ENCODE measurements around the gene MALT1. TPM values are rescaled to one million over a fixed set of nuclear protein-coding genes. Genes with fewer than 3 reads are reported as not detected.
A peak's percentile ranks its signal among the peaks of the same experiment; 100 is the strongest.

MALT1 gene
- total RNA-seq, 1 experiment from 2014 or later: 24.2 TPM

GRCh38 chr18:58639237-58639636 lies 32.0 kb upstream of the MALT1 start:
- DNase-seq (no peak), ATAC-seq (no peak)
- Histone ChIP-seq H3K4me3 (ENCODE audit: low read length) (no peak overlapping the region), H3F3A (ENCODE audit: low read length, unreplicated experiment) (no peaks in the 10 kb centered on the region), H3K9me2 (replicated peaks; ENCODE audit: low read length) (no peaks in the 10 kb centered on the region), H3K9ac (ENCODE audit: low read length) (no peak overlapping the region), H3K27ac (ENCODE audit: low read length) (peak overlapping the region; percentile 44), H3K79me2 (ENCODE audit: low read length) (no peaks in the 10 kb centered on the region), H3K4me2 (ENCODE audit: low read length) (peak overlapping the region; percentile 23), H3K36me3 (ENCODE audit: low read depth, low read length) (no peaks in the 10 kb centered on the region), H3K4me1 (ENCODE audit: insufficient read depth, low read length) (peaks cover 38% of the 10 kb centered on the region), H2AFZ (ENCODE audit: low read length) (no peak overlapping the region), H3K27me3 (ENCODE audit: low read length) (no peaks in the 10 kb centered on the region), H3K9me3 (ENCODE audit: low read length) (no peaks in the 10 kb centered on the region), H4K20me1 (ENCODE audit: low read length) (no peaks in the 10 kb centered on the region)
- TF ChIP-seq CTCF (conservative IDR thresholded peaks at IDR 0.05; ENCODE audit: low read depth, low read length): no peak
- no peak for TF ChIP-seq EZH2 (IDR thresholded peaks at IDR 0.05; ENCODE audit: low read length, unreplicated experiment)
- no peak for TF ChIP-seq EZH2phosphoT487 (IDR thresholded peaks at IDR 0.05; ENCODE audit: borderline replicate concordance, low read length)
- intact Hi-C loops (cut with micrococcal nuclease): loop anchor here (1.0 kb wide), 1 partner anchor 31 kb away; no protein-coding TSS in a partner anchor
- ChIA-PET CTCF (no interaction called here), POLR2A (ENCODE audit: unreplicated experiment) (interaction anchor here (1.1 kb wide), 2 partner anchors 14 to 35 kb away, joined by 4 to 8 read pairs; no protein-coding TSS in a partner anchor)
- BruUV-seq (replicated peaks): no TSS peak

- DNase-seq (peak; percentile 82), ATAC-seq (peak; percentile 92)
- no peak overlapping the region for H3K9ac ChIP-seq (ENCODE audit: low read length)
- no peaks in the 10 kb centered on the region for H4K20me1 ChIP-seq (ENCODE audit: low read length)
- H3K36me3 ChIP-seq (ENCODE audit: low read depth, low read length): no peaks in the 10 kb centered on the region
- H3K4me1 ChIP-seq (ENCODE audit: insufficient read depth, low read length): peaks cover 38% of the 10 kb centered on the region
- no peaks in the 10 kb centered on the region for H3F3A ChIP-seq (ENCODE audit: low read length, unreplicated experiment)
- H3K4me2 ChIP-seq (ENCODE audit: low read length): peak overlapping the region; percentile 23
- BruUV-seq (replicated peaks): no TSS peak
- TF ChIP-seq EZH2phosphoT487 (IDR thresholded peaks at IDR 0.05; ENCODE audit: borderline replicate concordance, low read length) (no peak), EZH2 (IDR thresholded peaks at IDR 0.05; ENCODE audit: low read length, unreplicated experiment) (no peak), CTCF (conservative IDR thresholded peaks at IDR 0.05; ENCODE audit: low read depth, low read length) (no peak)
- peak overlapping the region; percentile 44 for H3K27ac ChIP-seq (ENCODE audit: low read length)
- no peaks in the 10 kb centered on the region for H3K9me3 ChIP-seq (ENCODE audit: low read length)
- no peak overlapping the region for H3K4me3 ChIP-seq (ENCODE audit: low read length)
- H2AFZ ChIP-seq (ENCODE audit: low read length): 0 out of 2 replicates have a peak overlapping the region, but pooled peaks have one; percentile 1
- no peaks in the 10 kb centered on the region for H3K27me3 ChIP-seq (ENCODE audit: low read length)
- H3K9me2 ChIP-seq (replicated peaks; ENCODE audit: low read length): no peaks in the 10 kb centered on the region
- POLR2A ChIA-PET (ENCODE audit: unreplicated experiment): interaction anchor here (1.1 kb wide), 2 partner anchors 15 to 35 kb away, joined by 4 to 8 read pairs; no protein-coding TSS in a partner anchor
- CTCF ChIA-PET: no interaction called here
- intact Hi-C loops (cut with micrococcal nuclease): loop anchor here (1.0 kb wide), 1 partner anchor 30 kb away; no protein-coding TSS in a partner anchor
- H3K79me2 ChIP-seq (ENCODE audit: low read length): no peaks in the 10 kb centered on the region
Measured at GRCh38 chr18:58639751-58640427, 31.4 kb upstream of the MALT1 start.

GRCh38 chr18:58640428-58640805 lies 30.8 kb upstream of the MALT1 start:
- CTCF ChIA-PET: no interaction called here
- no peaks in the 10 kb centered on the region for H3K36me3 ChIP-seq (ENCODE audit: low read depth, low read length)
- peak; percentile 4 for ATAC-seq
- H3K27me3 ChIP-seq (ENCODE audit: low read length): no peaks in the 10 kb centered on the region
- no peak for TF ChIP-seq EZH2 (IDR thresholded peaks at IDR 0.05; ENCODE audit: low read length, unreplicated experiment)
- TF ChIP-seq CTCF (conservative IDR thresholded peaks at IDR 0.05; ENCODE audit: low read depth, low read length): no peak
- no peak for TF ChIP-seq EZH2phosphoT487 (IDR thresholded peaks at IDR 0.05; ENCODE audit: borderline replicate concordance, low read length)
- peaks cover 36% of the 10 kb centered on the region for H3K4me1 ChIP-seq (ENCODE audit: insufficient read depth, low read length)
- no TSS peak for BruUV-seq (replicated peaks)
- no peaks in the 10 kb centered on the region for H3K9me3 ChIP-seq (ENCODE audit: low read length)
- POLR2A ChIA-PET (ENCODE audit: unreplicated experiment): interaction anchor here (1.1 kb wide), 2 partner anchors 15 to 34 kb away, joined by 4 to 8 read pairs; no protein-coding TSS in a partner anchor
- no peaks in the 10 kb centered on the region for H4K20me1 ChIP-seq (ENCODE audit: low read length)
- peak overlapping the region; percentile 23 for H3K4me2 ChIP-seq (ENCODE audit: low read length)
- no peak overlapping the region for H3K4me3 ChIP-seq (ENCODE audit: low read length)
- intact Hi-C loops (cut with micrococcal nuclease): no loop called here
- no peak overlapping the region for H2AFZ ChIP-seq (ENCODE audit: low read length)
- no peak for DNase-seq
- H3K79me2 ChIP-seq (ENCODE audit: low read length): no peaks in the 10 kb centered on the region
- H3K9me2 ChIP-seq (replicated peaks; ENCODE audit: low read length): no peaks in the 10 kb centered on the region
- no peak overlapping the region for H3K9ac ChIP-seq (ENCODE audit: low read length)
- no peaks in the 10 kb centered on the region for H3F3A ChIP-seq (ENCODE audit: low read length, unreplicated experiment)
- peak overlapping the region; percentile 44 for H3K27ac ChIP-seq (ENCODE audit: low read length)

Data from PC-3 (cell line).